ENCODE measurements around the gene RNF207. TPM values are rescaled to one million over a fixed set of nuclear protein-coding genes. Genes with fewer than 3 reads are reported as not detected.
A peak's percentile ranks its signal among the peaks of the same experiment; 100 is the strongest.

RNF207 gene
- polyA plus RNA-seq, 1 of the 3 experiments (the other 2 are of a cell fraction): 25.4 TPM

GRCh38 chr1:6245086-6245868 is 39.4 kb downstream of the RNF207 start:
- no peaks in the 10 kb centered on the region for H3K27me3 ChIP-seq (ENCODE audit: insufficient read depth)
- H3K4me1 ChIP-seq (ENCODE audit: control insufficient read depth in 1 of 2, insufficient read depth in 2 of 2, low read depth in 1 of 2, low read length in 1 of 2): no peaks in the 10 kb centered on the region; a peak in 1 of 4 replicates
- H3F3A ChIP-seq (replicated peaks; ENCODE audit: insufficient read depth): no peaks in the 10 kb centered on the region
- POLR2A ChIA-PET: interaction anchor here (0.7 to 1.9 kb wide), 11 partner anchors 10 to 211 kb away, joined by 3 to 5 read pairs (median 3); partner anchors contain the start of gene ICMT
- peak overlapping the region; percentile 44 to 48 for H3K4me3 ChIP-seq (ENCODE audit: low read depth in 2 of 2, low read length in 1 of 2)
- peaks cover 3% of the 10 kb centered on the region; the same call in 1 of the 2 replicates for H4K20me1 ChIP-seq (ENCODE audit: insufficient read depth)
- no peak overlapping the region for H3K9ac ChIP-seq
- DNase-seq: peak; percentile 91
- no peaks in the 10 kb centered on the region for H3K9me2 ChIP-seq
- peak overlapping the region in 1 of 2 experiments; percentile 76; a peak in 2 of 4 replicates for H3K27ac ChIP-seq (ENCODE audit: low read depth in 2 of 2, low read length in 1 of 2)
- no peaks in the 10 kb centered on the region for H3K79me2 ChIP-seq (ENCODE audit: insufficient read depth)
- no peaks in the 10 kb centered on the region for H3K36me3 ChIP-seq (replicated peaks in 1 of 2; ENCODE audit: control insufficient read depth in 1 of 2, insufficient read depth in 2 of 2, low read length in 1 of 2)
- H2AFZ ChIP-seq (ENCODE audit: low read depth): no peak overlapping the region
- TF ChIP-seq REST (IDR thresholded peaks at IDR 0.05; ENCODE audit: low read depth, low read length) (peak; percentile 100), SMC3 (IDR thresholded peaks at IDR 0.05; ENCODE audit: low read depth, low read length) (peak; percentile 73), FOSL2 (IDR thresholded peaks at IDR 0.05; ENCODE audit: borderline replicate concordance, low read depth) (no peak), RCOR1 (IDR thresholded peaks at IDR 0.05; ENCODE audit: low read length) (0 out of 2 replicates have a peak, but pooled peaks have one; percentile 42), MAX (IDR thresholded peaks at IDR 0.05; ENCODE audit: low read depth) (peak; percentile 38; the same call in 1 of the 2 replicates), EZH2phosphoT487 (IDR thresholded peaks at IDR 0.05; ENCODE audit: borderline replicate concordance, low read depth) (no peak), SIN3A (IDR thresholded peaks at IDR 0.05; ENCODE audit: borderline replicate concordance, low read depth, low read length) (peak; percentile 85; the same call in 1 of the 2 replicates), JUND (IDR thresholded peaks at IDR 0.05) (no peak), RAD21 (IDR thresholded peaks at IDR 0.05; ENCODE audit: low read length) (peak; percentile 67), RFX5 (IDR thresholded peaks at IDR 0.05; ENCODE audit: low read length) (no peak), USF1 (IDR thresholded peaks at IDR 0.05; ENCODE audit: borderline replicate concordance, low read depth) (no peak), NRF1 (IDR thresholded peaks at IDR 0.05; ENCODE audit: low read depth, low read length) (peak; percentile 36; the same call in 1 of the 2 replicates), CTCF (IDR thresholded peaks at IDR 0.05) (peak; percentile 65), MXI1 (IDR thresholded peaks at IDR 0.05; ENCODE audit: low read depth, low read length) (peak; percentile 26; the same call in 1 of the 2 replicates)
- peak overlapping the region; percentile 65; the same call in 1 of the 2 replicates for H3K4me2 ChIP-seq
- H3K9me3 ChIP-seq: no peaks in the 10 kb centered on the region
- 1% methylated on average over 16 of the region's 79 CpGs for WGBS (ENCODE audit: low lambda C conversion rate)
- CTCF ChIA-PET: interaction anchor here (0.6 to 9.5 kb wide), 58 partner anchors 8 to 270 kb away, joined by 3 to 318 read pairs (median 6); partner anchors contain the start of genes GPR153, HES2, ICMT and NPHP4

All from SK-N-SH (cell line).